NCI-H2107 treated with DMSO at 0.1 percent for 48 hours (cell line): ENCODE results near the gene ASAP3.

Source experiments
- DNase-seq: peaks from one replicate; lab custom pipeline; 2025; ENCODE audit not compliant: unreplicated experiment; lab: John Stamatoyannopoulos, UW

ASAP3 gene

GRCh38 chr1:23450894-23451293, 33.1 kb downstream of the ASAP3 start:
- DNase-seq = no peak

- no peak for DNase-seq
Observed at GRCh38 chr1:23449958-23450357, 34.0 kb downstream of the ASAP3 start.

GRCh38 chr1:23449306-23449705, 34.7 kb downstream of the ASAP3 start:
- no peak for DNase-seq

- DNase-seq = no peak
Observed at GRCh38 chr1:23448846-23449245, 35.1 kb downstream of the ASAP3 start.

- DNase-seq = no peak
Observed at GRCh38 chr1:23446661-23447310, 37.2 kb downstream of the ASAP3 start.

GRCh38 chr1:23444596-23445390, 39.2 kb downstream of the ASAP3 start:
- no peak for DNase-seq

- no peak for DNase-seq
Observed at GRCh38 chr1:23444104-23444533, 39.9 kb downstream of the ASAP3 start.

- DNase-seq = no peak
Observed at GRCh38 chr1:23442751-23443150, 41.2 kb downstream of the ASAP3 start.

- no peak for DNase-seq
Observed at GRCh38 chr1:23441446-23442148, 42.4 kb downstream of the ASAP3 start.

- DNase-seq = no peak
Observed at GRCh38 chr1:23438545-23438944, 45.4 kb downstream of the ASAP3 start.

GRCh38 chr1:23437355-23437664, 46.7 kb downstream of the ASAP3 start:
- DNase-seq = no peak

- DNase-seq = no peak
Observed at GRCh38 chr1:23436520-23437354, 47.2 kb downstream of the ASAP3 start.

- no peak for DNase-seq
Observed at GRCh38 chr1:23434260-23434775, 49.7 kb downstream of the ASAP3 start.

- no peak for DNase-seq
Observed at GRCh38 chr1:23433122-23433521, 50.9 kb downstream of the ASAP3 start.

GRCh38 chr1:23431431-23431830, 52.5 kb downstream of the ASAP3 start:
- no peak for DNase-seq

GRCh38 chr1:23430803-23431202, 53.2 kb downstream of the ASAP3 start:
- no peak for DNase-seq

GRCh38 chr1:23428136-23428905, 55.7 kb downstream of the ASAP3 start:
- DNase-seq = no peak

GRCh38 chr1:23427550-23427949, 56.4 kb downstream of the ASAP3 start:
- DNase-seq = no peak

GRCh38 chr1:23426828-23427227, 57.2 kb downstream of the ASAP3 start:
- no peak for DNase-seq

GRCh38 chr1:23425193-23425494, 58.8 kb downstream of the ASAP3 start:
- no peak for DNase-seq
